ENCODE measurements around the gene SGPL1. TPM values are rescaled to one million over a fixed set of nuclear protein-coding genes. Genes with fewer than 3 reads are reported as not detected.
A peak's percentile ranks its signal among the peaks of the same experiment; 100 is the strongest.

SGPL1 gene
- total RNA-seq, 1 experiment from 2014 or later, result 69.4 TPM

GRCh38 chr10:70926226-70927000 lies 110.7 kb downstream of the SGPL1 start:
- Histone ChIP-seq H2AFZ (ENCODE audit: low read depth, low read length, poor library complexity, severe bottlenecking) (no peak overlapping the region), H3K27ac (ENCODE audit: low read depth, low read length) (peak overlapping the region; percentile 21; the same call in 1 of the 2 replicates), H3K4me2 (ENCODE audit: low read length) (peak overlapping the region; percentile 56), H3K9ac (ENCODE audit: low read length) (no peak overlapping the region), H3K4me1 (ENCODE audit: control insufficient read depth in 1 of 2, insufficient read depth in 2 of 2, low read length in 2 of 2) (peaks cover 34 to 41% of the 10 kb centered on the region in 2 experiments), H3K9me3 (ENCODE audit: control insufficient read depth in 1 of 2, insufficient read depth in 1 of 2, low read depth in 1 of 2, low read length in 2 of 2) (no peaks in the 10 kb centered on the region), H3K9me2 (ENCODE audit: insufficient read depth) (no peaks in the 10 kb centered on the region), H4K20me1 (ENCODE audit: insufficient read depth) (no peaks in the 10 kb centered on the region), H3K27me3 (ENCODE audit: insufficient read depth, low read length) (no peaks in the 10 kb centered on the region), H3K4me3 (replicated peaks in 1 of 2; ENCODE audit: low read depth in 1 of 2, low read length in 2 of 2) (no peak overlapping the region), H3K36me3 (ENCODE audit: control insufficient read depth in 1 of 2, insufficient read depth in 2 of 2, low read length in 2 of 2) (no peaks in the 10 kb centered on the region), H3K79me2 (ENCODE audit: insufficient read depth, low read length) (no peaks in the 10 kb centered on the region)
- ChIA-PET POLR2A (no interaction called here), CTCF (interaction anchor here (1.0 to 1.4 kb wide), 3 partner anchors 10 to 358 kb away, joined by 3 to 5 read pairs (median 3); no protein-coding TSS in a partner anchor), RAD21 (ENCODE audit: low non-redundant PET in 1 of 2, low total read pairs in 2 of 2, uncharacterized antibody in 2 of 2, unreplicated experiment in 2 of 2) (no interaction called here)
- DNase-seq (ENCODE audit: low read depth, low spot score), result no peak
- ATAC-seq, result no peak
- intact Hi-C loops (cut with micrococcal nuclease), result loop anchor here (5.0 kb wide), 1 partner anchor 346 kb away; no protein-coding TSS in a partner anchor
- no TSS peak for BruUV-seq (replicated peaks)
- TF ChIP-seq ZNF274 (IDR thresholded peaks at IDR 0.05; ENCODE audit: low read depth, low read length) (no peak), EGR1 (IDR thresholded peaks at IDR 0.05; ENCODE audit: low read depth) (no peak), CEBPB (IDR thresholded peaks at IDR 0.05; ENCODE audit: low read depth) (no peak), TCF7L2 (IDR thresholded peaks at IDR 0.05; ENCODE audit: borderline replicate concordance, extremely low read depth, insufficient read depth, insufficient read length) (no peak), ZFX (IDR thresholded peaks at IDR 0.05) (no peak), FOSL1 (IDR thresholded peaks at IDR 0.05; ENCODE audit: low read depth) (no peak), EZH2phosphoT487 (IDR thresholded peaks at IDR 0.05; ENCODE audit: borderline replicate concordance) (no peak), EZH2 (IDR thresholded peaks at IDR 0.05) (no peak), YY1 (IDR thresholded peaks at IDR 0.05; ENCODE audit: extremely low read depth, insufficient replicate concordance, low read depth, low read length) (no peak), CBX3 (IDR thresholded peaks at IDR 0.05; ENCODE audit: low read depth) (no peak)
- TF ChIP-seq, protein P1, sequence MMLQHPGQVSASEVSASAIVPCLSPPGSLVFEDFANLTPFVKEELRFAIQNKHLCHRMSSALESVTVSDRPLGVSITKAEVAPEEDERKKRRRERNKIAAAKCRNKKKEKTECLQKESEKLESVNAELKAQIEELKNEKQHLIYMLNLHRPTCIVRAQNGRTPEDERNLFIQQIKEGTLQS (IDR thresholded peaks at IDR 0.05), result no peak
- TF ChIP-seq, protein P2, sequence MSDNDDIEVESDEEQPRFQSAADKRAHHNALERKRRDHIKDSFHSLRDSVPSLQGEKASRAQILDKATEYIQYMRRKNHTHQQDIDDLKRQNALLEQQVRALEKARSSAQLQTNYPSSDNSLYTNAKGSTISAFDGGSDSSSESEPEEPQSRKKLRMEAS (IDR thresholded peaks at IDR 0.05), result no peak

All from HCT116 (cell line).